C4-2B (cell line): Measurements from ENCODE around the gene CHST12.
A peak's percentile ranks its signal among the peaks of the same experiment; 100 is the strongest.
"Not testable (repeated sequence)": the region's sequence is repeated elsewhere in the genome, so short reads cannot be mapped to it uniquely, and the experiment has no call there.

Experiments
- H3K27ac ChIP-seq: fragments of 450-650 bp; 2 replicates; pipeline ENCODE4 v1.5.1; 2017
- ZFX ChIP-seq: fragments of 450-650 bp; IDR thresholded peaks from 2 replicates; pipeline ENCODE4 v1.6.1; 2017
- TF ChIP-seq, protein P1 (sequence below): fragments of 450-650 bp; conservative IDR thresholded peaks from 2 replicates; pipeline ENCODE4 v1.5.1; 2017; ENCODE audit warnings: mild to moderate bottlenecking

Gene CHST12

DNA sequence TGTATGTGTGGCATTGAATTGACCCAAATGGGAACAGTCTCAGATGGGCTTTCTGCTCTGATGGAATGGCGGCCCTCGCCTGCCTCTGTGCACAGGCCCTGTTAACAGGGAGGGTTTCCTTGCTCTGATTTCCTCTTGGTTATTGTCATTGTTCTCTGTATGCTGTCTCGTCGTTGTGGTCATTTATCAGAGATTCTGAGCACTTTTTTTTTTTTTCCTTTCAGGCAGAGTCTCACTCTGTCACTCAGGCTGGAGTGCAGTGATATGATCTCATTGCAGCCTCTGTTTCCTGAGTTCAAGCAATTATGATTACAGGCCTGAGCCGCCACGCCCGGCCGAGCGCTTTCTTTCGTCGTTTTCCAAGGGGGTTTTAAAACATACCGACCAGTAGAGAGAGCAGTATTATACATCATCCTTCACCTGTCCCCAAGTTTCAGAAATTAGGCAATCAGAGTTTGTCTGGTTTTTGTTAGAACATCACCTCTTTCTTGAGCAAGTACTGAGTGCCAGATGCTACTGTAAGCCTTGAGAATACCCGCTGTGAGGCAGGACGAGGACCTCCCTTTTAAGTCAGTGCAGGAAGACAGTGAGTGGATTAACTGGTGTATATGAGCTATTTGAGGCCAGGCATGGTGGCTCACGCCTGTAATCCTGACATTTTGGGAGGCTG is 6.5 kb downstream of the CHST12 start:
- TF ChIP-seq, protein P1, sequence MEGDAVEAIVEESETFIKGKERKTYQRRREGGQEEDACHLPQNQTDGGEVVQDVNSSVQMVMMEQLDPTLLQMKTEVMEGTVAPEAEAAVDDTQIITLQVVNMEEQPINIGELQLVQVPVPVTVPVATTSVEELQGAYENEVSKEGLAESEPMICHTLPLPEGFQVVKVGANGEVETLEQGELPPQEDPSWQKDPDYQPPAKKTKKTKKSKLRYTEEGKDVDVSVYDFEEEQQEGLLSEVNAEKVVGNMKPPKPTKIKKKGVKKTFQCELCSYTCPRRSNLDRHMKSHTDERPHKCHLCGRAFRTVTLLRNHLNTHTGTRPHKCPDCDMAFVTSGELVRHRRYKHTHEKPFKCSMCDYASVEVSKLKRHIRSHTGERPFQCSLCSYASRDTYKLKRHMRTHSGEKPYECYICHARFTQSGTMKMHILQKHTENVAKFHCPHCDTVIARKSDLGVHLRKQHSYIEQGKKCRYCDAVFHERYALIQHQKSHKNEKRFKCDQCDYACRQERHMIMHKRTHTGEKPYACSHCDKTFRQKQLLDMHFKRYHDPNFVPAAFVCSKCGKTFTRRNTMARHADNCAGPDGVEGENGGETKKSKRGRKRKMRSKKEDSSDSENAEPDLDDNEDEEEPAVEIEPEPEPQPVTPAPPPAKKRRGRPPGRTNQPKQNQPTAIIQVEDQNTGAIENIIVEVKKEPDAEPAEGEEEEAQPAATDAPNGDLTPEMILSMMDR = no peak
- no peak for TF ChIP-seq ZFX

DNA sequence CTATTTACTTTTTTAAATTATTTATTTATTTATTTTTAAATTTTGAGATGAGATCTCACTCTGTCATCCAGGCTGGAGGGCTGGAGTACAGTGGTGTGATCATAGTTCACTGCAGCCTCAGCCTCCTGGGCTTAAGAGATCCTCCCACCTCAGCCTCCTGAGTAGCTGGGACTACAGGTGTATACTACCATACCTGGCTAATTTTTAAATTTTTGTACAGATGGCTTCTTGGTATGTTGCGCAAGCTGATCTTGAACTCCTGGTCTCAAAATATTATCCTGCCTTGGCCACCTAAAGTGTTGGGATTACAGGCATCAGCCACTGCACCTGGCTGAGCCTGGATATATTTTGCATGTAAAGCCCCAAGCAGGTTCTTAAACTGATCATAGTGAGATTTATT is 7.6 kb downstream of the CHST12 start:
- peak overlapping the region; percentile 56 for H3K27ac ChIP-seq
- no peak for TF ChIP-seq ZFX
- TF ChIP-seq, protein P1 = no peak

More for the DNA sequence above, 6.5 kb downstream of the CHST12 start:
- H3K27ac ChIP-seq = no peak overlapping the region

DNA sequence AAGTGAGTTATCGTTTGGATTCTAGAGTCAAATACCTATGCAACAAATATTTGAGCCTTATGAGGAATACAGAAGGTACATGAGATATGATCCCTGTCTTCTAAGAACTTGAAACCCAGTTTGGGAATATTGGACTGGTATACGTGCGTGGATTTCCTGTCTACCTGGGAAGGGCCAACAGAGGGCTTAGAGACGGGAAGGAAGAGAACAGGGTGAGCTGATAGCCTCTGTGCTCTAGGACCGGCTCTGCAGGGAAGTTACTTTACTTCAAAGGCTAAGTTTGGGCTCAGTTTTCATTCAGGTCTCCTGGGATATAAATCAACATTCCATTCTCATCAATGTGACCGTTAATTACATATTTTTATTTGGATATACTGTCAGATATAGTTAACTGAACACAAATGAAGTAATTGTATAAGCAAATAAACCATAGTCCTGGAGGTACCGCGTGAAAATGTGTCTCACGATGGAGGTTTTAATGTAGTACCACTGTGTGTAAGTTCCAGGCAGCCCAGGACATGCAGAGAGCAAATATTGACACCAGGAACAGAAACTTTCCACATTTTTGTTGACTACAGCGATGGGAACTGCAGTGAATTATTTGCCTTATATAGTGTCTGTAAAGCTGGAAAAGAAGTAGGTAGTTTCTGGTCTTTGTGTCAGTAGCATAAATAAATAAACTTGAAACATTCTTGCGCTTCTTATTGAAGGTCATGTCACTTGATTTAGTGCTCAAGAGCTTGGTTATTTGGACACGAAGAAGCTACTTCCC is 8.6 kb downstream of the CHST12 start:
- H3K27ac ChIP-seq = peak overlapping the region; percentile 56
- TF ChIP-seq ZFX = no peak
- TF ChIP-seq, protein P1 = no peak; the same call in 1 of the 2 replicates

DNA sequence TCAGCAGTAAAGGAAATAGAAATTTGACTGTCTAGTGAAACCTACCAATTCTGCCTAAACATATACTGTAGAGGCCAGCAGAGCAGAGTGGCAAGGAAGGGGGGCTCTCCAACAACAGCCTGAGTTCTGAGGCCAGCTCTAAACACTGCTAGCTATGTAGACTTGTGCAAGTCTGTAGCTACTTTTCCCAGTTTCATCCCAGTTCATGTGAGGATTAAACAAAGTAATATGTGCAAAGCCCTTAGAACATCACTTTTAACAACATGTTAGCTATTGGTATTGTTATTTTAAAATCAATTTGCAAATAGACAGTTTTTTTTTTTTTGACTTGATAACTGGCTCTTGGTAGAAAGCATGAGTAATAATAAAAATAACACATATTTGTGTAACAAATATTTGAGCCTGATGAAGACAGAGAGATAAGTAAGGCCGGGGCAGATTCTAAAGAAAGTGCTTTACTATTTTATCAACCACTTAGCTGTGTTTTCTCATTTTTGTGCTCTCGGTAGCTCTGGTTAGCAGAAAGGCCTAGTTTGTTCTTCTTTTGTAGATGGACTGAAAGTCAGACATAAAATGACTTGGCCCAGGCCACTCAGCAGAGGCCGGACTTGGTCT is 9.3 kb downstream of the CHST12 start:
- TF ChIP-seq, protein P1 = no peak
- TF ChIP-seq ZFX = no peak
- H3K27ac ChIP-seq = peak overlapping the region; percentile 56; the same call in 1 of the 2 replicates

DNA sequence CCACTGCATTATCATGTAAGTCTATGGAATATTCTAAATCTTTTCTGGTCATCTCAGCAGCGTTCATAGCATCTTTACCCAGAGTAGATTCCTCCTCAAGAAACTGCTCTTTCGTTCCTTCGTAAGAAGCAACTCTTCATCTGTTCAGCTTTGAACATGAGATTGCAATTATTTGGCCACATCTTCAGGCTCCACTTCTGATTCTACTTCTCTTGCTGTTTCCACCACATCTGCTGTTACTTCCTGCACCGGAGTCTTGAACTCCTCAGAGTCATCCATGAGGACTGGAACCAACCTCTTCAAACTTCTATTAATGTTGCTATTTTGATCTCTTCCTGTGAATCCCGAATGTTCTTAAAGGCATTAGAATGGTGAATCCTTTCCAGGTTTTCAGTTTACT is 12.7 kb downstream of the CHST12 start:
- TF ChIP-seq, protein P1 = no peak
- TF ChIP-seq ZFX = no peak
- H3K27ac ChIP-seq = no peak overlapping the region

DNA sequence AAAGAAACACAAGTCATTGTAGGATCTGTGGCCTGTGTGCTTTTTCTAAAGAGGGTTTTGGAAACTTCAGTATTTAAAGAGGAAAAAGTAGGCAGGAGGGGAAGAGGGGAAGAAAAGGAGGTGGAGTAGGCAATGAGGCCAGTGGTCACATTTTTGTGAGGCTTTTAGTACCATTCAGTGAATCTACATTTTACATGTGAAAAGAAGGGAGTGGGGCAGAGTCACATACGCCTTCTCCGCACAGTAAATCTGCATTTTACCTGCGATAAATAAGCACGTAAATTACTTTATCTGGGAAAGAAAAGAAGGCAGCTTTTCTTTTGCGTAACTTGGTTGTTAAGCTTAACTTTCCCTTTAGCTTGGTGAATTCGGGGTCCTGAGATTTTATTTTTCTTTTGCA is 13.2 kb downstream of the CHST12 start:
- no peak overlapping the region for H3K27ac ChIP-seq
- no peak for TF ChIP-seq ZFX
- TF ChIP-seq, protein P1 = no peak

DNA sequence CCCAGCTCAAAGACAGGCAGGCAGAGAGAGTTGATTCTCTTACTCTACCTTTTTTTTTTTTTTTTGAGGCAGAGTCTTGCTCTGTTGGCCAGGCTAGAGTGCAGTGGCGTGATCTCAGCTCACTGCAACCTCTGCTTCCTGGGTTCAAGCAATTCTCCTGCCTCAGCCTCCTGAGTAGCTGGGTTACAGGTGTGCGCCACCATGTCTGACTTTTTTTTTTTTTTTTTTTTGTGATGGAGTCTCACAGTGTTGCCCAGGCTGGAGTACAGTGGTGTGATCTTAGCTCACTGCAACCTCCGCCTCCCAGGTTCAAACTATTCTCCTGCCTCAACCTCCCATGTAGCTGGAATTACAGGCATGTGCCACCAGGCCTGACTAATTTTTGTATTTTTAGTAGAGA is 13.8 kb downstream of the CHST12 start:
- H3K27ac ChIP-seq = not testable (repeated sequence)
